AG09309 (cell line): ENCODE results near the gene ZNF814.
A peak's percentile ranks its signal among the peaks of the same experiment; 100 is the strongest.
"Not testable (repeated sequence)": the region's sequence is repeated elsewhere in the genome, so short reads cannot be mapped to it uniquely, and the experiment has no call there.

ENCODE experiments used
- DNase-seq: peaks from one replicate; pipeline ENCODE4 v3.0.0-alpha.2; 2010; ENCODE audit warnings: low read depth
- H3K4me3 ChIP-seq: 2 replicates; pipeline ENCODE4 v1.5.1; 2011; ENCODE audit warnings: mild to moderate bottlenecking, low read depth, low read length, moderate library complexity; ENCODE audit not compliant: control insufficient read depth
- TF ChIP-seq, protein P1 (sequence below): IDR thresholded peaks from 2 replicates; pipeline ENCODE4 v1.5.1; 2011; ENCODE audit warnings: mild to moderate bottlenecking, low read depth, low read length, inconsistent platforms; ENCODE audit not compliant: insufficient read depth, control insufficient read depth; ENCODE audit errors: missing control alignments

ZNF814 gene

DNA sequence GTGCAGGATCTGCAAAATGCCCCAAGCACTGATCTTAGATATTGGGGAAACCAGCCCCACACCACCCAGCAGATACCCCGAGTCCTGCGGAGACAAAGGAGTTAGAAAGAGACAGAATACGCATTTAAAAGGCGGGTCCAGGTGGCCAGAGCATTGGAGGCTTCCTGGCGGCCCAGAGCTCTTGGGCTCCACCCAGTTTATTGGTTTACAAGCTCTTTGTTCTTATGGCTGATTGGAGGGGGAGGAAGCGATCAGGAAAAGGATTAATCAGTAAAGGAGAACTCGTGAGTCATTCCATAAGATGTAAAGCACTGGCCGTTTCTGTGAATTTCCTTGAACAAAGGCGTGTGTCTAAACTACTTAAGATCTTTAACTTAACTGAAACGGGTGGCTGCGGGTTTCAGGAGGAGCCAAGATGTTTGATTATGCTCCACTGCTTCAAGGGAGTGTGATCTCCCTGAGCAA, 38.3 kb downstream of the ZNF814 start:
- TF ChIP-seq, protein P1, sequence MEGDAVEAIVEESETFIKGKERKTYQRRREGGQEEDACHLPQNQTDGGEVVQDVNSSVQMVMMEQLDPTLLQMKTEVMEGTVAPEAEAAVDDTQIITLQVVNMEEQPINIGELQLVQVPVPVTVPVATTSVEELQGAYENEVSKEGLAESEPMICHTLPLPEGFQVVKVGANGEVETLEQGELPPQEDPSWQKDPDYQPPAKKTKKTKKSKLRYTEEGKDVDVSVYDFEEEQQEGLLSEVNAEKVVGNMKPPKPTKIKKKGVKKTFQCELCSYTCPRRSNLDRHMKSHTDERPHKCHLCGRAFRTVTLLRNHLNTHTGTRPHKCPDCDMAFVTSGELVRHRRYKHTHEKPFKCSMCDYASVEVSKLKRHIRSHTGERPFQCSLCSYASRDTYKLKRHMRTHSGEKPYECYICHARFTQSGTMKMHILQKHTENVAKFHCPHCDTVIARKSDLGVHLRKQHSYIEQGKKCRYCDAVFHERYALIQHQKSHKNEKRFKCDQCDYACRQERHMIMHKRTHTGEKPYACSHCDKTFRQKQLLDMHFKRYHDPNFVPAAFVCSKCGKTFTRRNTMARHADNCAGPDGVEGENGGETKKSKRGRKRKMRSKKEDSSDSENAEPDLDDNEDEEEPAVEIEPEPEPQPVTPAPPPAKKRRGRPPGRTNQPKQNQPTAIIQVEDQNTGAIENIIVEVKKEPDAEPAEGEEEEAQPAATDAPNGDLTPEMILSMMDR, result no peak
- no peak for DNase-seq
- peak overlapping the region; percentile 86 for H3K4me3 ChIP-seq

DNA sequence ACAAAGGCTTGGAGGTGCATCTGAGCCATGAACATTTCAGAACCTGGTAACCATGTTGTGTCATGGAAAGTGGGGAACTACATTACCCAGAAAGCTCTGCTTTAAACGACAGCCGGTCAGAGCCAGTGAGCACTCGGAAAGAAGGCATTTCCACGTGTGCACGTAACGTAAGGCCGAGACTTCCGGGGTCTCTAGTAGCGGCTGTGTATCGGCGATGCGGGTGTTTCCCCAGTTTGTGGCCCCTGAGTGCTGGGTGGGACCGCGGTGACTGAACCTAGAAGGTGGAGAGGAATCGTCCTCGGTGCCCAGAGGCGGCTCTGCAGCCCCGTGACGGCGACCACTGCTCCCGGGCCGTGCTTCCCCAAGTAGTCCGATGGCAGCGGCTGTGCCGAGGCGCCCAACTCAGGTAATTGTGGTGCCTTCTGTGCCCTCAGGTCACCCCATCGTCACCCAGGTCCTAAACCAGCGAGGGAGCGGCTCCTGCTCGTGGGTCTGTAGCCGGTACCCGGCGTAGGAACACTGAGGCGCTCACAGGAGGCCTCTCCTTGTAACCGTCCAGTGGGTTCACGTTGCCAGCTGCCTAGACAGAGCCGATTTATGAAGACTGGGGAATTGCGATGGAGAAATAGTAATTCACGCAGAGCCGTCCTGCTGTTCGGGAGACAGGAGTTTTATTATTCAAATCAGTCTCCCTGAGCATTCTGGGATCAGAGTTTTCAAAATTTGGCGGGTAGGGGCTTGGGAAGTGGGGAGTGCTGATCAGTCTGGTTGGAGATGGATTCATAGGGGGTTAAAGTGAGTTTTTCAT, 39.0 kb downstream of the ZNF814 start, which contains the start of gene ZNF587:
Gene ZNF587, plus strand, starts transcription at position 194 of the 808 bp plus-strand sequence. Its CDS starts 180 bp downstream, at position 374.
- DNase-seq, result peak; percentile 24
- H3K4me3 ChIP-seq, result peak within 1 kb of the TSS; percentile 86

DNA sequence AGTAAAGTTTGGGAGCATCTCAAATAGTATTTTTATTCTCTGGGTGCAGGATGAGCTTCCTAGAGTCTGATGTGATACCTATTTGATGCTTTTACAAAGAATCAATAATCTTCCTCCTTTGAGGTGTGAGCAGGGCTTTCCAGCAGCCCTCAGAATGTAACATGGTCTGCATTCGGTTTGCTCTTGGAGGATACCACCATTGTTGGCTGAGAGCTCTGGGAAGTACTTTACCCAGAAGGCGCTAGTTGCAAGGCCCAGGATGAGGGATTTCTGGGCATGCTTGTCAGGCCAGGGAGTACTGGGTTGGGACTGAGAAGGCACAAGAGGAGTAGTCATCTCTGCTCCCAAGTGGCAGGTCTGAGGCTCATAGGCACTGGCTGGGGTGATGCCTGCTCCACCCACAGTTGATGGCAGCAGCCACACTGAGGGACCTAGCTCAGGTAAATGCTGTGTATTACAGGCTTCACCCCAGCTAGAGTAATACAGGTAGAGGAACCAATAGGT, 39.6 kb downstream of the ZNF814 start:
- H3K4me3 ChIP-seq, result not testable (repeated sequence)

DNA sequence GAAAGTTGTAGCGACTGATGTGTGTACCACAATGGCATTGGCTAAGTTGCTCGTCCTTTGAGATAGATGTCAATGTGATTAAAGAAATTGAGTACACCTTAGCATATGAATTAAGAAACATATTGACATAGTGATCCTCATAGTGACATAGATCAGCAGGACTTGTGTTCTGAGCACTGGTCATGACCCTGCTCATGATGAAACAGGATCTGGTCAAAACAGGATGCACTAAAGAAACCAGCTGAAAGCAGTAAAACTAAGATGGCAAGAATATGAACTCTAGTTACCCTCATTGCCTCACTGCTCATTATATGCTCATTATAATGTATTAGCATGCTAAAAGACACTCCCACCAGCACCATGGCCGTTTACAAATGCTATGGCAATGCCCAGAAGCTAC, 41.7 kb downstream of the ZNF814 start:
- H3K4me3 ChIP-seq, DNase-seq: not testable (repeated sequence)

More for the DNA sequence above, 39.6 kb downstream of the ZNF814 start:
- not testable (repeated sequence) for DNase-seq

DNA sequence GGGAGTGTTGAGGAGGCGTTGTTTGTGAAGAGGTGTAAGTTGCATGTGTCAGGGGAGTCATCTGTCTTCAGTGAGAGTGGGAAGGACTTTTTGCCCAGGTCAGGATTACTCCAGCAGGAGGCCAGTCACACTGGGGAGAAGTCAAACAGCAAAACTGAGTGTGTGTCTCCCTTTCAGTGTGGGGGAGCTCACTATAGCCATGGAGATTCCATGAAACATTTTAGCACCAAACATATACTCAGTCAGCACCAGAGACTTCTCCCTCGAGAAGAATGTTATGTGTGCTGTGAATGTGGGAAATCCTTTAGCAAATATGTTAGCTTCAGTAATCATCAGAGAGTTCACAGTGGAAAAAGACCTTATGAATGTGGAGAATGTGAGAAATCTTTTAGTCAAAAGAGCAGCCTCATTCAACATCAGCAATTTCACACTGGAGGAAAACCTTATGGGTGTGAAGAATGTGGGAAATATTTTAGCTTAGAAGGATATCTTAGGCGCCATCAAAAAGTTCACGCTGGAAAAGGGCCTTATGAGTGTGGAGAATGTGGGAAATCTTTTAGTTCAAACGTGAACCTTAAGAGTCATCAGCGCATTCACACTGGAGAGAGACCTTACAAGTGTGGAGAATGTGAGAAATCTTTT, 47.6 kb downstream of the ZNF814 start:
- no peak overlapping the region for H3K4me3 ChIP-seq
- TF ChIP-seq, protein P1, result no peak
- DNase-seq, result no peak

DNA sequence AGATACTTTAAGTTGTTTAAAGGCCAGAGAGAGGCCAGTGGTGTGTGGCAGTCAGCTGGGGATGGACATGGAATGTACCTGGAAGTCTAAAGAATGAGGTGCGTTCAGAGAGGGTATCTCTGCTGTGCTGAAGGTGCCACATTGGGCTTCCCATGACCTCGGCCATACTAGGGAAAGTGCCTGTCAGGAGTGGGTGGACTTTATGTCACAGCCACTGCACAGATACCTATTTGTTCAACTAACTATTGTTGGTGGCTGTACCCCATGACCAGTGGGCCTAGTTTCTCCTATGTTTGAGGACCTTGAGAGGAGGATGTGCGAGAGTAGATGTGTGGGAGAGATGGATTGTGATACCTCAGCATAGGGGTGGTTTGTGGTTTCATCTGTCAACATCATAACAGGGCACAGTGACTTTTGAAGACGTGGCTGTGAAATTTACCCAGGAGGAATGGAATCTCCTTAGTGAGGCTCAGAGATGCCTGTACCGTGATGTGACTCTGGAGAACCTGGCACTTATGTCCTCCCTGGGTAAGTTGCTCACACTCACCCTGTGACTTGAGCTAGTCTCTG, 50.1 kb downstream of the ZNF814 start:
- not testable (repeated sequence) for H3K4me3 ChIP-seq, DNase-seq

DNA sequence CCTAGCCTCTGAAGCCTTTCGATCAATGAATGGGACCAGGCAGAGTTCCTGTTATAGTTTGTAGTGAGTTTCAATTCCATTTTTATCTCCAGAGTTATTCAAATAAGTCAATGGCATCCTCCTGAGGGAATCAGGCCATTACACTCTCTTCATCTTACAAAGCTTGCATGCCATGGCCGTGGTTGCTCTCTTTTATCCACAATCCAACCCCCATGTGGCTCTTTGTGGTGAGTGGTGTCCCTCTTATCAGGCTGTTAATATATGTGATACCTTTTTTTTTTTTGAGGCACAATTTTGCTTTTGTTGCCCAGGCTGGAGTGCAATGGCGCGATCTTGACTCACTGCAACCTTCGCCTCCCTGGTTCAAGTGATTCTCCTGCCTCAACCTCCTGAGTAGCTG, 51.8 kb downstream of the ZNF814 start:
- not testable (repeated sequence) for H3K4me3 ChIP-seq, DNase-seq

DNA sequence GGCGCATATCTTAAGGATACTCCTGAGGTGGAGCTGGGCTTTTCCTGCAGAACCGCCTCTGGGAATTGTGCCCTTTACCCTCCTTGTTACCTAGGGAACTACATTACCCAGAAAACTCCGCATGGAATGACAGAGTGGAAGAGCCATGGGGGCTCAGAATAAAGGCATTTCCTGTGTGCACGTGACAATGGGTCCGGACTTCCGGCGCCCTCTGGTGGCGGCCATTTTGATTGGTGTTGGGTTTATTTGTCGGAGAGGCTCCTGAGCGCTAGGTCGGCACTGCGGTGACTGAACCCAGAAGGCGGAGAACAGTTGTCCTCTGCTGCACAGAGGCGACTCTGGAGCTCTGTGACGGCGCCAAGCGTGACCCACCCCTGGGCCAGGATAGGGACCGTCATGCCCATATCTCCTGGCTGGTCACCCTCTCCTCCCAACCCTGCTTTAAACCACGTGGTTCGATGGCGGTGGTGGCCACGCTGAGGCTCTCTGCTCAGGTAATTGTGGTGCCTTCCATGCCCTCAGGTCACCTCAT, 58.7 kb downstream of the ZNF814 start, which contains the start of gene ZNF587B:
Gene ZNF587B, plus strand, starts transcription at position 229 of the 532 bp plus-strand sequence. Its CDS starts 230 bp downstream, at position 459.
- TF ChIP-seq, protein P1, result peak; percentile 26
- no peak for DNase-seq
- peak within 1 kb of the TSS; percentile 14 for H3K4me3 ChIP-seq

DNA sequence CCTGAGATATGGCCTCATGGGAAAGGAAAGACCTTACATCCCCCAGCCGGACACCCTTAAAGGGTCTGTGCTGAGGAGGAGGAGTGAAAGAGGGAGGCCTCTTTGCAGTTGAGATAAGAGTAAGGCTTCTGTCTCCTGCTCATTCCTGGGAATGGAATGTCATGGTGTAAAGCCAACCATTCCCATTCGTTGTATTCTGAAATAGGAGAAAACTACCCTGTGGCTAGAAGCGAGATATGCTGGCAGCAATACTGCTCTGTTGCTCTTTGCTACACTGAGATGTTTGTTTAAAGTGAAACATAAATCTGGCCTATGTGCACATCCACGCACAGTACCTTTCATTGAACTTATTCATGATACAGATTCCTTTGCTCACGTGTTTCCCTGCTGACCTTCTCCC, 59.5 kb downstream of the ZNF814 start:
- DNase-seq, result no peak
- TF ChIP-seq, protein P1, result no peak
- H3K4me3 ChIP-seq, result no peak overlapping the region
